ELF-1 (cell line): ENCODE results near the gene ANKH.

ENCODE experiments used
- DNase-seq: peaks from one replicate; pipeline ENCODE4 v3.0.0-alpha.2; 2016; ENCODE audit warnings: low read depth, low spot score

Gene ANKH

DNA sequence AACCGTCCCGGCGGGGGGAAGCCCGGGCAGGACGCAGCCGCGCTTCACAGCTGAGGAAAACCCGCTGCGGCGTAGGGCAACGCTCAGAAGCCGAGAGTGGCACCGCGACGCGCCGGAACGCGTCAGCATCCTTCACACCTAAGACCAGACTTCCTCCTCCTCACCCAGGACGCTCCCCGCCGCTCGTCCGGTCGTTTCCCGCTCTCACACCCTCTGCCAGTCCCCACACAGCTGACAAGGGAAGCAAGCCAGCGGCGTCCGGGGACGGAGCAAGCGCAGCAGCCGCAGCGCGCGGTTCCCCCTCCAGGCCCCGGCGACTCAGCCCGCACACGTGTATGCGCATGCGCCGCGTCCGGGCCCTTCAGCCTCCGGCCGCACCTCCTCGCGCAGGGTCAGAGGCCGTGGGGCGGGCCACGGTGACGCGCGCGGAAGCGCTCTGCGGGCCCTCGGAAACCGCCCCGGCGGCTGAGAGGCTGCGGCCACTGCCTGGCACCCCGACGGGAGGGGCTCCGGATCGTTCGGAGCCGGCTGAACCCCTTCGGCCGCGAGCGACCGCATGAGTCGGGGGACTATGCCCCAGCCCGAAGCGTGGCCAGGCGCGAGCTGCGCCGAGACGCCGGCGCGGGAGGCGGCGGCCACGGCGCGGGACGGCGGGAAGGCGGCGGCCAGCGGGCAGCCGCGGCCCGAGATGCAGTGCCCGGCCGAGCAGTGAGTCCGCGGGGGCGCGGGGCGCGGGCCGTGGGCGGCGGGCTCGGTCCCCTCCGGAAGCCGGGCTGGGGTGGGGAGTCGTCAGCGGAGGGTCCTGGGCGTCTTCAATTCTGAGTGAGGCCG is 207.1 kb downstream of the ANKH start, which contains the start of gene OTULIN:
TSS of gene OTULIN (plus strand) at position 449 of the 831 bp plus-strand sequence. CDS start at position 557, 108 bp downstream.
- DNase-seq = peak; percentile 94

DNA sequence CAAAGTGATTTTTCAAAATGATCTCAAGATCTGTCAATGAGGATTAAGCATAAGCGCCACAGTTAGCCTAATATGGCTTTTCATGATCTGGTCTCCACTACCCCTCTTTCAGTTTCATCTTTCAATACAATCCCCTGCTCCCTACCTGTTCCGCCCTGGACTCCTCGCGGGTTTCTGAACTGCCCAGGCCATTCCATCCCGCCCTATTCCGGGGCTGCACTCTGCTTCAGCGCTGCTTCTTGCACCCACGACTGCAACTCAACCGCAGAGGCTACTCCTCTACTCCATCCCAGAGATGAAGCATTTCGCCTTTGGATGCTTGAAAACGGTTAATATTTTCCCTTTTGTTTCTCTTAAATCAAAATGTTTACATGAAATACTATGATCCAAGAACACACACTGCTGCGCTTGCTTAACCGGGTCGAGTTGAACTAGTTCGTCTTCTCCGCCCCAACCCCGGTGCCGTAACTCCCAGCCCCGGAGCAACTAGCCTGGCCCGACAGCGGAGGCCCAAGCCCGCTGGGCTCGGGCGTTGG is 207.8 kb downstream of the ANKH start:
- no peak for DNase-seq

DNA sequence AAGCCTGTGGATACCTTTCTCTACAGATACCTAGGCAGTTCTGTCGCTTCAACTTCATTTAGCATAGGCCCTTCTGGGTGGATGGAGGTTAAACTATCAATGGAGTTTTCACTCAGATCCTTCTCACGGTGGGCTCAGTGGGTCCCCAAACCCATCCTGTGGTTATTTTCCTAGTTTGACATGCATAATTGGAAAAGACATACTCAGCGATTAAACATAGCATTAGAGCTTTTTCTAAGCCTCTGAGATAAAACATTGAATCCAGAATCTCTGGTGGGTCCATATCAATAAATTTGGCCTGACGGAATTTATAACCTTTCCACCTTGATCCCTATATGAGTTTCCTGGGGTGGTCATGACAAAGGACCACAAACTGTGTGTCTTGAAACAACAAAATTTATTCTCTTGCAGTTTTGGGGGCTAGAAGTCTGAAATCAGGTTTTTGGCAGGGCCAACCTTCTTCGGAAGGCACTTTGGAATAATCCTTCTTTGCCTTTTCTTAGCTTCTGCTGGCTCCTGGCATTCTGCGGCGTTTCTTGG is 208.8 kb downstream of the ANKH start:
- no peak for DNase-seq

- no peak for DNase-seq
Observed at GRCh38 chr5:14660833-14661232, 210.7 kb downstream of the ANKH start.

- DNase-seq = no peak
Observed at GRCh38 chr5:14659821-14660607, 211.6 kb downstream of the ANKH start.

DNA sequence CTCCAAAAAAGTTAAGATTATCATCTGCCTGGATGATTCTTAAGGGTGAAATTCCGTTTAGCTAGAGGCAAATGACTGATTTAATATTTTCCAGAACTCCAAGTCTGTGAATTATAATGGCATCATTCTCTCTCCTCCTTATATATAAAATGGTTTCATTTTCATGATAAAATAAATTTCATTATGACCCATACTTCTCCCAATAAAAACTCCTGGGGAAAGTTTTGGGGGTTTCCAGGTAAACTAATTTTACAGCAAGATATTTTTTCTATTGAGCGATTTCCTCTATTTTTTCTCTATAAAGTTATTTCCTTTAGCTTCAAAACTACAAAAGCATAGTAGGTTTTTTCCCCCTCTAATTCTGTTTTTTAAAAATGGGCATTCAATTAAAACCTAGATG is 214.7 kb downstream of the ANKH start:
- DNase-seq = no peak

GRCh38 chr5:14655146-14655741 is 216.3 kb downstream of the ANKH start:
- peak; percentile 12 for DNase-seq
